Muscle of back (tissue), 11 donors: ENCODE data around the gene GGTA1. TPM values are rescaled to one million over a fixed set of nuclear protein-coding genes. Genes with fewer than 3 reads are reported as not detected.
A peak's percentile ranks its signal among the peaks of the same experiment; 100 is the strongest.

ENCODE experiments used
- DNase-seq, 3 donors: peaks; one replicate each; pipeline versions ENCODE4 v3.0.0 to v3.0.0-alpha.2; 2013
- polyA plus RNA-seq, 10 donors: library from polyadenylated mRNA; unstranded; fragments of 120-200 nt; gene quantifications; one replicate each; pipeline ENCODE4 v1.2.1, GENCODE V29; 2013; ENCODE audit not compliant: insufficient read length in 10 of 10

Gene GGTA1
- polyA plus RNA-seq, 10 donors = 10.1 to 13.7 (median 11.9) TPM

DNA sequence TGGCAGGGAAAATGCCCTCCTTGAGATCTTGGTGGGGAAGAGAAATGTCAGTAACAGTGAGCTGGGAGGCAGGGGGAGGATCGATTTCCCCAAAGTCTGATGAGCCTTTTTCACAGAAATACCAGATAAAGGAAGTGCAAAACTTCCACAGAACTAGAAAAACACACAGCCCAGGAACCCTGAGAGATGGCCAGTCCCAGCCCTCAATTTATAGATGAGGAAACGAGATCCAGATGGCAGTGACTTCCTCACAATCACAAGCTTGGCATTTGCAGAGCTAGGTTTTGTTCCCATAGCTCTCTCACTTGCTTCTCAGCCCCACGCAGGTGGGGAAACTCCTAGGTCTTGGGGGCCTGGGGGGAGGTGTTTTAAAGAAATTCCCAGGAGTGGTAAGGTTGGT lies 3.8 kb upstream of the GGTA1 start:
- DNase-seq = peak in 1 of 3 donors; percentile 51

DNA sequence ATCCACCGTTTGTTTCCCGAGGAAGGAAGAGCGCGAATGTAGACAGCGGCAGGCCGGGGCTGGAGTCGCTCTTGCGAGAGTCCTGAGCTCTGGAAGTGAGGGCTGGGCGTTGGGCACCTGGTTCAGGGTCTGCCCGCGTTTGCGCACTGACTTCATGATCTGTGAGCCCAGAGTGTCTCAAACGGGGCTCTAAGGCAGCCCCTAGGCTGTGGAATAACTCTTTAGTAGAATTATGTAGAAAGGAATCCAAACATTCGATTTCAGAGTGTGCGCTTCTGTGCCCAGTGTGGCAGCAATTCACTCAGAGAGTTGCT lies 478 bp upstream of the GGTA1 start:
- DNase-seq = no peak

DNA sequence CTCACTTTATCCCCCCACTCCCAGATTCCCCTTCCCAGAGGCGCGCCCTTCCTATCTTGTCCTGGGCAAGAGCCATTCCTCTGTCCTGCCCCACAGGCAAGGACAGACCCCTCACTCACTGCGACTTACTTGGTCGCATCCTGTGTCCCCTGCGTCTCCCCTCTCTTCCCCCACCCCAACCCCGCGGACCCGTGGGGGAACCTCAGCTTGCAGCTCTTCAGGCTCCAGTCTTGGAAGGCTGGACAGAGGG lies 542 bp downstream of the GGTA1 start:
- no peak for DNase-seq

DNA sequence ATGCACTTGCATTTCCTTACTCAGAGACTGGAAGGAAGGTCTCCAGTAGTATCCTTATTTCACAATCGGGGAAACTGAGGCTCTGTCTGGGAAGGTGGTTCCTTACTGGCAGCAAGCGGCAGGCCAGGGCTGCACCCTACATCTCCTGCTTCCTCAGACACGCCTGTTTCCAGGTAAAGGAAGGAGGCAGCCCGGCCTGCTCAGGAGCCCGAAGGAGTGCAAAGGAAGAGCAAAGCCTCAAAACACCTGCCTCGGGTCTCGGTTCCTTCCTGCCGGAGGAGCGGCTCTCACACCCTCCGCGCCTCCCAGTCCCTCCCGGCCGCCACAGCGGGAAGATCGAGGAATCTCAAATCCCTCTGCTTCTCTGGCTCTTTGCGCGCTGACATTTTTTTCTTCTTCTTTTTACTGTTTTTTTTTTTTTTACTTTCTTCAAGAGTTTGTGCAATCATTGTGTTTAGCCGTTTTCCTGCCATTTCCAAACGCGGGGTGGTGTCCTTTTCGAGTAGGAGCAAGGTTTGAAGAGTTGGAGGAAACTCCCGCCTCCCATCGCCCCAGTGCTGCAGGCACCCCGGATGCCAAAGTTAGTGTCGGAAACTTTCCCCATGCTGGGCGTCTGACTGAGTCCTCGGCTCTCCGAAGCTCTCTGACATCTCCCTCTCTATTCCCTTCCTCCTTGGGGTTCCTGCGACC lies 1.0 kb downstream of the GGTA1 start:
- peak in 1 of 3 donors; percentile 79 for DNase-seq

DNA sequence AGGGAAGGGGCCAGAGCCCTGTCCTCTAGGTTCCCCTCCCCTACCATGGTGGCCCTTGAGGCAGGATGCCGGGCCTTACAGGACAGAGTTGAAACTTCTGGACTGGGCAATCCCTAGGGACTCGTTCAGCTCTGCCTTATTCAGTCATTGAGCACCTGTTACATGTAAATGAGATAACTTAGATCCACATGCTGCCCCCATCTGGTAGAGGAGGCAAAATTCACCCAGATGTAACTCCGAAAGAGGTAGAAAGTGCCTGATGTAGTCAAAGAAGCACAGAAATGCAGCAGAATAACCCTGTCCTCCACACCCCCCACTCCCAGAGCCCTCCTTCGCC lies 1.5 kb downstream of the GGTA1 start:
- peak; percentile 70 to 91 (median 76) for DNase-seq

DNA sequence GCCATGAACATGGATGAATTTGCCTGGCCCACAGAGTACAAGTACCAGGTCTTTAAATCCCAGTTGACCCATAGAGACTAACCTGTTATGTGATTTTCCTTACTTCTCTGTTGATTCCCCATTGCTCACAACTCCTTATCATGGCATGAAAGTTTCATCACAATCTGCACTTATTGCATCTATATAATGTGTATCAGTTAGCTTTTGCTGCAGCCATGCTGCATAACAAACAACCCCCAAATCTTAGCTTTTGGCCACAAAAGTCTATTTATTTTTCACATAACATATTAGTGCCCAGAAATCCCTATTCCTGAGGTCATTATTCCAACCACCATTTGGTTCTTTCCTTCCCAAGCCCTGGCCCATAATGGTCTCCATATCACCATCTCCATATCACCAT lies 3.7 kb downstream of the GGTA1 start:
- DNase-seq = no peak

DNA sequence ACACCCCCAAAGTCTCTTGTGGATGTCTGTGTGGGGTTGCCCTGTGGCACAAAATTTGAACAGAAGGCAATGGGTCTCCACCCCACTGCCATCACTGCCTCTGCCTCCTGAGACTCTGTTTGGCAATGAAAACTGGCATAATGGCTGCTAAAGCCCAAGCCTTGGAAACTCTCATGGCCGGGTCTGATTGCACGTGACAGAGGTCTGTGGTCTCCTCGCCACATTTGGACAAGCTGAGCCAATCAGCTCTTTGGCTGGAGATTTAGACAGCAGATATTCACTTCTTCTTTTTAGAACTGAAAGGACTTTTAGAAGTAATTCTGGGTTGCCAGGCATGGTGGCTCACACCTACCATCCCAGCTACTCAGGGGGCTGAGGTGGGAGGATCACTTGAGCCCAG lies 5.5 kb downstream of the GGTA1 start:
- no peak for DNase-seq

DNA sequence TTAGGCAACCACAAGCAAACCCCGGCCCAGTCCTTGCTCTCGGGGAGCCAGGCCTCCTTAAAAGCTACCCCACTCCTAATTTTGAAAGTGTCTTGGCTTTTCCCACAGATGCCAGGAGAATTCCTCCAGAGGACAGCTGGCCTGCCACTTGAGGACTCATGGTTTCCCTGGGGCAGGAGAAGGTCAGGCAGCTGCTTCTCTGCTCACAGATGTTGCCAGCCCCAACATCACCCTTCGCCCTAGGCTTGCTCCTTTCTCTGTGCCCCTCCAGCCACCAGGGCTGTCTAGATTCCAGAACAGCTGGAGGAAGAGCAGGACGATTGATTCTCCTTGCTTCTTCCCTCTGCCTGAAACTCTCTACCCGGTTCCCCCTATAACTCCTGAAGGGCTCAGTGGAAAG lies 8.5 kb downstream of the GGTA1 start:
- DNase-seq = no peak

DNA sequence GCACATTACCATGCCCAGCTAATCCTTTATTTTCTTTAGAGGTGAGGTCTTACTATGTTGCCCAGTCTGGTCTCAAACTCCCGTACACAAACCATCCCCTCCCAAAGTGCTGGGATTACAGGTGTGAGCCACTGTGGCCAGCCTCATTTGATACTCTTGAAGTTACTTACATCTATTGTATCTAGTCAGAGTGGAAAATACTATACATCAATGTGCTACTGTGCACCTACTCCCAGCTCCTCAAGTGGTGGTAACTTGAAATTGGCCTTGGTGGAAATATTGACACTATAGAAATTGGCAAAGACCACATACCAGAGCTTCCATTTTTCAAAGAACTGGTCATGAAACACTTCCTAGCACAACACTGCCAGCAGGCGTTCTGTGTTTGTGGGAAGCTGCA lies 10.3 kb downstream of the GGTA1 start:
- DNase-seq = no peak

DNA sequence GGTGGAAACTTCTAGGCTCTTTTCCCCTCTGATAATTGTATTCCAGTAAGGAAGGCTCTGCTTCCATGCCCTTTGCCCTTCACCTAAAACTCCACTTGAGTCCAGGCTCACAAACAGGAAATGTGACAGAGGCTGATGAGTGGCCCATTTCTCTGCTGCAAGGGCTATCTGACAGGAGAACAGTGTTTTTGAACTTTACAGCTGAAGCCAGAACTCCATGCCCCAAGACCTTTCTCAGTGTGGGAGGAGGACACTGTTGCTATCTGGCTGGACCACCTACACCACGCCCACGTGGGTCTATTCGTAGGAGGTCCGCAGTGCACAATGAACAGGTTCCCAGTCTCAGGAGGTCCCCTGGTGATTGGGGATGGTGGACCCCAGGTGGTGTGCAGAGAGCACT lies 13.6 kb downstream of the GGTA1 start:
- DNase-seq = no peak

DNA sequence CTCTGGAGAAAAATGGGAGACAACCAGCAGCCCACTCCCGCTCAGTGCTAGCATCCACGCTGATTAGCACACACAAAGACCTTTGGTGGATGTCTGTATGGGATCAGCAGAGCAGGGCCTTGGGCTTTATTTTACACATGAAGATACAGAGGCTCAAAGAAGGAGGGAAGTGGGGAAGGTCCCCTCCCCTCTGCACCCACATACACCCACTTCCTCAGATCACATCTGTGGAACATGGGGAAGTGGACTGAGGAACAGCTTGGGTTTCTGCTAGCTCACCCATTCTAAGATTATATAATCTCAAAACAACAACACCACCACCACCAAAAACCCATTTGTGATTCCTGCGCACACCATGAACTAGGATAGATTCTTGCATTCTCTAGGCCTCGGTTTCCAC lies 14.0 kb downstream of the GGTA1 start:
- DNase-seq = peak in 1 of 3 donors; percentile 46

DNA sequence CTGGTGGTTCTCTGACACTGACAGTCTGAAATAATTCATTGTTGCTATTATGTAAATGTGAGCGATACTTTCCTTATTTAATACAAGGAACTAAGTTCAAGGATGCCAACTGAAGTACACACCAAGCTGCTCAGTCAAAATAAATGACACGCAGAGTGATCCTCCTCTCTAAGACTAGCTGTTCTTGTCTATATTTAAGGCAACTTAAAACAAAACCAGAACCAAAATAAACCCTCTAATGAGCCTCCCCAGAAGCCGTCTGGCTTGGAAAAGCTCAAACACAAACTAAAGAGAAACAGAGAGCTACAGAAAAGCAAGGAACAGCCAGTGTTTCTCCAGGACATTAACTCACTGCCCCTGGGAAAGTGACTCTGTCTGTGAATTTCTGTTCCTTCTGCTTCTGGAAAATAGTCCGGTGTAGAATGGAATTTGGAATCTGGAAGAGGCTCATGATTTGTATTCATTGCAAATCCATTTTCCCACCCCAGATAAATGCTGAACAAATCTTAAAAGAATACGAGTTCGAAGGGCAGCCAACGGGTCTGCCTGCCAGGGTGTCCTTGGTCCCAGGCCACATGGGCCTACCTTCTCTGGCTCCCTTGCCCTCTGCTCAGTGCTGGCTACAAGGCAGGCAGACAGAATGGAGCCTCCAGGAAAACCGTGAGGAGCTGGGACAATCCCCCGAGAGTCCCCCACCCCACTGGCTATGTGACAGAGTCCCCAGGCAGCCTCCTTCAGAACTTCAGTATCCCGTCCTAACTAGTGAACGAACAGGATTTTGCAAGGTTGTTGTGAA lies 14.8 kb downstream of the GGTA1 start:
- peak in 1 of 3 donors; percentile 43 for DNase-seq

DNA sequence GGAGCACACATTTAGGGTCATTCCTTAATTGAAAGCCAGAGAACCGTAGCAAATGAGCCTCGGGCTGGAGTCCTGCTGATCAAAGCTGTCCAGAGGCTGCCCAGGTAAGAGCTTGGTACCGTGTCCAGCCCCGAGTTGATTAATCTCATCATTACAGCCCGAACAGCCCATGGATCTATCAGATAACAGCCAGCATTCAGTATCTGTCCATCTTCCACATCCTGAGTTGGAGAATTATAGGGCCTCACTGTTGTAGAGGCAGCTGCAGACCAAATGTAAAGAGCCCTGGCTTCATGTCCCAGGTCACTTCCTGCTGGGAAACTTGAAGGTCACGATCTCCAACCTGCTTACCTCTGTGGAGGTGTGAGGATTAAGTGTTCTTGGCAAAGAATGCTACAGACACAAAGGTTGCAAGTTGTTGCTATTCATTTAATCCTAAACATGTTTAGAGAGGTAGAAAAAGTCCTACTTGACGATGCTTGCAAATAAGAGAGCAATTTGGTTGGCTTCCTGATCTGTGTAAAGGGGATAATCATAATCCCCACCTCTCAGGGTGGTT lies 16.1 kb downstream of the GGTA1 start:
- no peak for DNase-seq

DNA sequence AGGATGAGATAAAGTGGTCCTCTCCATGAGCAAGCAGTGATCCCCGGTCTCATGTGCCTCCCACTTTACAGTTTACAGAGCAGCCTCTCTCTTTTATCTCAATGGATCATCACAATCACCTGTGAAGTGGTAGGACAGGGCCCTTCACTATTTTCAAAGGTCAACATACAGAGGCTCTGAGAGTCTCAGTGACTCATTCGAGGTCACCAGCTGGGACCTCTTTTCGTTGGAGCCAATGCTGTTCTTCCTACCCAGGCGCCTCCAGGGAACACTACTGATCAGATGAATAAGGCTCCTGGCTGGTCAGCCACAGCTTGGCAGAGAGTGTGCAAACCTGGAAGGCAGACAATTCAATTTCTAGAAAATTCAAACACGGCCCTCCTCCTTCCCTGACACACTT lies 16.6 kb downstream of the GGTA1 start:
- no peak for DNase-seq

DNA sequence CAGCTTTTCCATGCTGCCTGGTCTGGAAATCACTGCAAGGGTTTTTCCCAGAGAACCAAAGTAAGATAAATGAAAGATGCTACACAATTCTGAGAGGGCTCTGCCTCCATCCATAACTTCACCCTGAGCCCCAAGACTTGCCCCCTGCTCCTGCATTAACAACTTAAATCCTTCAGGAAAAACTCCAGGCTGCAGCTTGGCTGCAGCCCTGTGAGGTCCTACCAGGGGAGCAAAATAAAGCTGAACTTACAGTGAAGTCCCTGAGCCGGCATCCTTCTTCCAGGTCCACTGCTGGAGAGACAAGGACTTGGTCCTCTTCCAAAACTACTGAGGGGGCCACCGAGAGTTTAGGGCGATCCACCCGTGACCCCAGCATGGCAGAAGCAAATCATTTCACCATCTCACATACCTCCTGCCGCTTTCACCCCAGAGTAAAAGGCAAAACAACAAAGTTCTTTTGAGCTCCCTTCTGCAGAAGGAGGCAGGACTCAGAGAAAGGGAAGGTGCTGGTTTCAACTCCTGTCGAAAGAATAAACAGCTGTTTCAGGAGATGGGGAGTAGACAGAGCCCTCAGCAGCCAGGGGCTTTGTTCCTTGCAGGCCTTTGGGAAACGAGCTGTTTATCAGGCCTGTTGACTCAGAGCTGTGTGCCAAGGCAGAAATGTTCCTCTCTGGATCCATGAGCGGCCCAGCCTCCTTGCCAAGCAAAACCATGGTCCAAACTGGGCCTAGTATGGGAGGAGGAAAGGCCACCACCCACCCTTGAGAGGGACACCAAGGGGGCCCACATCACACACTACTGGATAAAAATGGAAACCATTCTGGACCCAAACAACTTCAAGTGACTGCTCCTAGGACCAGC lies 20.6 kb downstream of the GGTA1 start:
- peak in 1 of 3 donors; percentile 85 for DNase-seq

DNA sequence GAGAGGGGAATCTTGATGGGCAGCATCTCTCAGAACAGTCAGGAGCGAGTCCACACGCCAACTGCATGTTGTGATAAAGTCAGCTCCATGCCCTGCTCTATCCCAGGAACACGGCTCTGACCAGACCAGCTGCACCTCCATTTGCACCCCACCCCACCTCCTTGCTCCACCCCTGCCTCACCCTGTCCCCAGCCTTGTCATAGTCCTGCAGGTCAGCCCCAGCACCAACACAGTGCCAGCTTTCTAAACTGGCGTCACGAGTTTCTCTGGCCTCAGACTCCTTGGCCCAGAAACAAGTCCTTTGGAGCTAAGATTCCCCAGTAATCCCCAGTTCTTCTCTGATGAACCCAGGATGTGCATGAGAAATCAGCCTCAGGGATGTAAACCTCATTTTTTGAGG lies 23.5 kb downstream of the GGTA1 start:
- DNase-seq = no peak

DNA sequence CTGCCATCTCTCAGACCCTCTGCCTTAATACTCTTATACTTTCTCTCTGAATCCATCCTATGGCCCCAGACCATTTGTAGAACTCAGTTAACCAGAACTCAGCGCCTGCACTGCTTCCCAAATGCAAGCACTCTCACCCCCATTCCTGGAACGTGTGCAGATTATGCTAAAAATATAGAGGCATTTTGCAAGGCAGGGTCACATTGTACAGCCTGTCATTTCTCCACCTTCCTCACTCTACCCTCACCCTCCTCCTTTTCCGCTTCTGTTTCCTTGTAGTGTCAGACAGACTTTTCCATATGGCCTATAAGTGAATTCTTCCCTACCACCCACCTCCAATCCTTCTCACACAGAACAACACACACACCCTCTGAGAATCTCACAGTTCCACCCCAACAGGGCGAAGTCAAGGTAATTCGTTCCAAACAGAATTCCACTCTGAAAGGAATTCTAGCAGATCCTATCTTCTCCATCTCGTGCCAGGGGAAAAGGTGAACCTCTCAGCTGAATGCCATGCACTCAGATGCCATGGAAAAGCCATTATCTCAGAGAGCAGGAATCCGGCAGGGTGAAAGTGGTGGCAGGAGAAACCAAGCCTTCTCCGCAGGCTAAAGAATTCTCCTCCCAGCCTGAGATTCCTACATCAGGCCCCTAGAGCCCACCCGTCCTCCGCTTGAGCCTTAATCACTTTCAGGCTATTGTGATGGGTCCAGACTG lies 25.3 kb downstream of the GGTA1 start:
- DNase-seq = no peak

DNA sequence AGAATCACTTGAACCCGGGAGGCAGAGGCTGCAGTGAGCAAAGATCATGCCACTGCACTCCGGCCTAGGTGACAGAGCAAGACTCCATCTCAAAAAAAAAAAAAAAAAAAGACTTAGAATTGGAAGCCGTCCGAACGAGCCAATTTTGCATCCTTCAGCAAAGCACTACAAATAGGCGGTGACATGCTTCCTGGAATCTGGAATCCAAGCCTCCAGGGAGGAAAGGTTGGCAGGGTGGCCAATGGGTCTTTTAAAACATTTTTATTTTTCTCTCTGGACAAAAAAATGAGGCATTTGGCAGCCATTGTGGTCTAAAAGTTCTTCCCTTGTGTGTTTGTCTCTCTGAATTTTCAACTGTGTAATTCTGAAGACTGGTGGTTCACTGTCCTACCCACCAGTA lies 26.4 kb downstream of the GGTA1 start:
- no peak for DNase-seq

DNA sequence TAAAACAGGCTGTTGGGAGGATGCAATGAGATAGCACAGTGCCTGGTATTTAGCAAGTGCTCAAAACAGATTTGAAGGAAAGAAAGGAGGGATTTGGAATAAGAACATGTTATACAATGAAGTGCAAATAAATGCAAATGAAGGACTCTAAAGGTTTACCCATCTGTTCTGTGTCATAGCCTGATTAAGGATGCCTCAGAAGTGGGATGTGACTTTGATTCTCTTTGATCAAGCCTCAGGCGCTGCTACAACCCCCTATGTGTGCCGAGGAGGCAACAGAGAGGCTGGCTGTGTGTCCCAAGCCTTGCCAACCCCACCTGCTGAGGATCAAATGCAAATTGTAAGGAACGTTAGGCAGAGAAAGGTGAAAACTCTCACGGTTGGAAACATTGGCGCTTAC lies 27.2 kb downstream of the GGTA1 start:
- DNase-seq = no peak

DNA sequence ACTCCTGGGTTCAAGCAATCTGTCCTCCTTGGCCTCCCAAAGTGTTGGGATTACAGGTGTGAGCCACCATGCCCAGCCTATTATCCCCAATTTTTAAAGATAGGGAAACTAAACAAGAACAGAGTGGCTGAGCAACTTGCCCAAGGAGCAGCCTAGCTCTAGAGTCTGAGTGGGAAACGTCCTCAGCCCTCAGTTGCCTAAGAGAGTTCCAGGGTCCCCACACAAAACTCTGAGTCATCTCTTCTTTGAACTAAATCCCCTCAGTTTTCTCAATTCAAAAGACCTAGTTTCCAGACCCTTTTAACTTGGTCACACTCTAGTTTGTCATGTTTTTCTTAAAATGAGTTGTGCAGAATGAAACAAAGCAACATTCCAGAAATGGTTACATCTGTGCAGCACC lies 33.5 kb downstream of the GGTA1 start:
- no peak for DNase-seq

DNA sequence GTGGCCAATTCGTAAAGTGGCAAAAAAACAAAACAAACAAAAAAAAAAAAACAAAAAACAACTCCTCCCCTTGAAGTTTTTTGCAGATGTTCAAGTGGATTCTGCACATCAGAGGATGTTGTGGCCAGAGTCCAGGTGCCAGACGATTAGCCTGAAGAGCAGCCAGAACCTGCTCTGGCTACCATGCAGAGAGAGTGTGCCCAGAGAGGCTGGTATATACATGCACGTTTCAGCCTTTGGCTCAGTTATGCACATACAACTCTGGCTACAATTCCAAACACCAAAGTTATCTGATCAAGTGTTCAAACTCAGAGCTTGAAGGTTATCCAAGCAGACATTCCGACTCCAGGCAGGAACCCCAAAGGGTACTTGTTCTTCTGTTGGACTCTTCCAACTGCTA lies 34.7 kb downstream of the GGTA1 start:
- no peak for DNase-seq
